Effector memory CD4-positive, alpha-beta T cell (primary cell): ENCODE measurements around the gene FOXC2.
A peak's percentile ranks its signal among the peaks of the same experiment; 100 is the strongest.

Experiments
- DNase-seq, 3 donors: peaks; one replicate each; pipeline ENCODE4 v3.0.0-alpha.2; 2020
- H3K27ac ChIP-seq: 2 replicates; pipeline ENCODE4 v1.7.0; 2013; ENCODE audit warnings: mild to moderate bottlenecking, low read length, moderate library complexity; ENCODE audit not compliant: insufficient read depth, poor library complexity, severe bottlenecking
- H3K27me3 ChIP-seq: replicated peaks from 2 replicates; pipeline ENCODE4 v1.7.0; 2013; ENCODE audit warnings: mild to moderate bottlenecking, low read length; ENCODE audit not compliant: insufficient read depth, control insufficient read depth, poor library complexity, severe bottlenecking
- H3K36me3 ChIP-seq: 2 replicates; pipeline ENCODE4 v1.7.0; 2013; ENCODE audit warnings: mild to moderate bottlenecking, low read length, moderate library complexity; ENCODE audit not compliant: control insufficient read depth, insufficient read depth
- H3K4me1 ChIP-seq: 2 replicates; pipeline ENCODE4 v1.7.0; 2013; ENCODE audit warnings: low read length, mild to moderate bottlenecking; ENCODE audit not compliant: control insufficient read depth, insufficient read depth, poor library complexity, severe bottlenecking
- H3K4me3 ChIP-seq: 2 replicates; pipeline ENCODE4 v1.7.0; 2013; ENCODE audit warnings: low read length, low read depth, mild to moderate bottlenecking; ENCODE audit not compliant: insufficient read depth, poor library complexity, severe bottlenecking
- H3K9me3 ChIP-seq: 2 replicates; pipeline ENCODE4 v1.7.0; 2013; ENCODE audit warnings: mild to moderate bottlenecking, low read length, moderate library complexity; ENCODE audit not compliant: control insufficient read depth

The FOXC2 gene

GRCh38 chr16:86598607-86599565 is 32.3 kb downstream of the FOXC2 start:
- no peaks in the 10 kb centered on the region for H3K27me3 ChIP-seq
- H3K4me3 ChIP-seq: no peak overlapping the region
- H3K27ac ChIP-seq: no peak overlapping the region
- no peaks in the 10 kb centered on the region for H3K9me3 ChIP-seq
- no peak for DNase-seq
- H3K36me3 ChIP-seq: no peaks in the 10 kb centered on the region
- no peaks in the 10 kb centered on the region for H3K4me1 ChIP-seq

DNA sequence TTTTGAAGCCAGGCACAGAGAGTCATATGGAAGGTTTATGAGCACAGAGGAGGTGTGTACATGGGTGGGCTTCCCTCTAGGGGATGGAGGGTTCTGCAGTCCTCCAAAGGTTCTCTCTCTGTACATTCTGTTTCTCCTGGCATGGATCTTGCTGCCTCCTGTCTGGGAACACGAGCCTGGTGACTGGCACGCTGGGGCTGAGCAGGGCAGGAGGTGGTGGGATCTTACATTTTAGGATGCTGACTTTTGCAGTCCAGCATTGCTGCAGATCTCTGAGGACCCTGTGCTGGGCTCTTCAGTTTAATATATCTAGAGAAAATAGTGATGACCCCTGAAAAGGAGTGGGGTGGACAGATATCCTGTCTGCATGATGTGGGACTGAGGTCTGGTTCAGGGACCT is 34.7 kb downstream of the FOXC2 start:
- no peaks in the 10 kb centered on the region for H3K9me3 ChIP-seq
- no peak for DNase-seq
- H3K27ac ChIP-seq: no peak overlapping the region
- H3K27me3 ChIP-seq: no peaks in the 10 kb centered on the region
- peaks cover 4% of the 10 kb centered on the region for H3K4me1 ChIP-seq
- no peaks in the 10 kb centered on the region for H3K36me3 ChIP-seq
- no peak overlapping the region for H3K4me3 ChIP-seq

GRCh38 chr16:86602521-86602920 is 35.9 kb downstream of the FOXC2 start:
- peaks cover 4% of the 10 kb centered on the region for H3K4me1 ChIP-seq
- DNase-seq: no peak
- H3K4me3 ChIP-seq: no peak overlapping the region
- H3K36me3 ChIP-seq: no peaks in the 10 kb centered on the region
- no peak overlapping the region for H3K27ac ChIP-seq
- H3K27me3 ChIP-seq: no peaks in the 10 kb centered on the region
- no peaks in the 10 kb centered on the region for H3K9me3 ChIP-seq

GRCh38 chr16:86604436-86605193 is 38.0 kb downstream of the FOXC2 start:
- peak overlapping the region; percentile 61 for H3K4me3 ChIP-seq
- H3K27ac ChIP-seq: peak overlapping the region; percentile 18
- DNase-seq: peak; percentile 8 to 28 (median 17)
- no peaks in the 10 kb centered on the region for H3K36me3 ChIP-seq
- H3K27me3 ChIP-seq: no peaks in the 10 kb centered on the region
- peaks cover 4% of the 10 kb centered on the region for H3K4me1 ChIP-seq
- no peaks in the 10 kb centered on the region for H3K9me3 ChIP-seq

DNA sequence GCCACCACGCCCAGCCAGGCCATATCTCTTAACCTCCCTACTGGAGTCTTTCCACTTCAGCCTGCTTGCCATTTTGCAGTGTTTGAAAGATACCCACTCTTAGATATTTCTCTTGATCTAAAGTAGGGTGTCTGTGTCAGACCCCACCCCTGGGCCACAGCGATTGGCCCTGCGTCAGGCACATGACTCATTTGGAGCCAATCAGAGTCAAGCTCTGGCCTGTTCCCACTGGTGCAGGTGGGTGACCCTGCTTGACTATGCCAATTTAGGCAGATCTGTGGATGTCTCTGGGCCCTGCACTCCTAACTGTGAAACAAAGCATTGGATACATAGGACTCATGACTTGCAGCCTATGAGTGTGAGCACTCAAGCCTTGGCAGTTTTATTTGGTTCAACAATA is 39.3 kb downstream of the FOXC2 start:
- Histone ChIP-seq H3K4me3 (no peak overlapping the region), H3K36me3 (no peaks in the 10 kb centered on the region)
- no peak for DNase-seq

DNA sequence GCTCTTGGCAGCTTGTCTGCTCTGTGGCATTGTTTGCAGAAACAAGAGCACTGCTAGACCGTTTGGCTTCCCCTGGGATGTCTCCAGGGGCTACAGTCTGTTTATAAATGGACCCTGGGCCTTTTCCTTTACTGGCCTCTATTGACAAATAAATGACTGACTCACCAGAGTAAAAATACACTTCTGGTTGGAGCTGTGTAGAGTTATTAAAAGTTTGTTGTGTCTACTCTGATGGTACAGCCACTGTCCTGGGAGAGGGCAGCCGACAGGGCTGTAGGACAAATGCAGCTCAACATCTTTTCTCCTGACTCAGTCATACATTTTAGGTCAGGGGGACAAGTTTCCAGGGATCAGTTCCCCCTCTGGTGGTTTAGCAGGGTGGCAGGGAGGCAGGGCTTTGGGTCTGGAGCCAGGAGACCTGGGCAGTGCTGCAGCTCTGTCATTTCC is 41.7 kb downstream of the FOXC2 start:
- no peaks in the 10 kb centered on the region for H3K27me3 ChIP-seq
- H3K9me3 ChIP-seq: no peaks in the 10 kb centered on the region
- no peak overlapping the region for H3K4me3 ChIP-seq
- H3K27ac ChIP-seq: no peak overlapping the region
- peaks cover 4% of the 10 kb centered on the region for H3K4me1 ChIP-seq
- no peaks in the 10 kb centered on the region for H3K36me3 ChIP-seq
- DNase-seq: no peak

More for the DNA sequence above, 39.3 kb downstream of the FOXC2 start:
- no peaks in the 10 kb centered on the region for H3K27me3 ChIP-seq
- no peaks in the 10 kb centered on the region for H3K9me3 ChIP-seq
- H3K27ac ChIP-seq: no peak overlapping the region
- peaks cover 4% of the 10 kb centered on the region for H3K4me1 ChIP-seq

DNA sequence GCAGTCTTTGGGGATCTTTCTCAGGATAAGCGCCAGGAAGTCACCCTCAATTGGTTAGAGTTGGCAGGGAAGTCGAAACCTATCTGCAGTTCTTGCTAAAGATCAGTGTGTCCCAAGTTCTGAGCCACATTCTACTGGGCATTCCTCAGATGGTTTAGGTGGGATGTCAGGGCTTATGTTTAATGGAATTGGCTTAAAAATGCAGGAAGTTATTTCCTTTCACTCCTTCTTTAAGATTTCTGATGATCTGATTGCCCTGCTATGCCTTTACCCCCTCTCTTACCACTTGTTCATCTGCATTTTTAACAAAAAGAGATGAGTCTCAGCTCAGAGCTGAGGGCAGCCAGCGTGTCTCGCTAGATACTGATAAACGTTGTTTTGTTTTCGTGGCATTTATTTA is 42.5 kb downstream of the FOXC2 start:
- no peak overlapping the region for H3K27ac ChIP-seq
- peaks cover 4% of the 10 kb centered on the region for H3K4me1 ChIP-seq
- no peaks in the 10 kb centered on the region for H3K36me3 ChIP-seq
- no peaks in the 10 kb centered on the region for H3K27me3 ChIP-seq
- H3K9me3 ChIP-seq: no peaks in the 10 kb centered on the region
- no peak overlapping the region for H3K4me3 ChIP-seq
- DNase-seq: no peak

GRCh38 chr16:86609661-86610060 is 43.0 kb downstream of the FOXC2 start:
- Histone ChIP-seq H3K9me3 (no peaks in the 10 kb centered on the region), H3K4me1 (peaks cover 4% of the 10 kb centered on the region), H3K27me3 (no peaks in the 10 kb centered on the region), H3K4me3 (no peak overlapping the region), H3K27ac (no peak overlapping the region), H3K36me3 (no peaks in the 10 kb centered on the region)
- DNase-seq: no peak

DNA sequence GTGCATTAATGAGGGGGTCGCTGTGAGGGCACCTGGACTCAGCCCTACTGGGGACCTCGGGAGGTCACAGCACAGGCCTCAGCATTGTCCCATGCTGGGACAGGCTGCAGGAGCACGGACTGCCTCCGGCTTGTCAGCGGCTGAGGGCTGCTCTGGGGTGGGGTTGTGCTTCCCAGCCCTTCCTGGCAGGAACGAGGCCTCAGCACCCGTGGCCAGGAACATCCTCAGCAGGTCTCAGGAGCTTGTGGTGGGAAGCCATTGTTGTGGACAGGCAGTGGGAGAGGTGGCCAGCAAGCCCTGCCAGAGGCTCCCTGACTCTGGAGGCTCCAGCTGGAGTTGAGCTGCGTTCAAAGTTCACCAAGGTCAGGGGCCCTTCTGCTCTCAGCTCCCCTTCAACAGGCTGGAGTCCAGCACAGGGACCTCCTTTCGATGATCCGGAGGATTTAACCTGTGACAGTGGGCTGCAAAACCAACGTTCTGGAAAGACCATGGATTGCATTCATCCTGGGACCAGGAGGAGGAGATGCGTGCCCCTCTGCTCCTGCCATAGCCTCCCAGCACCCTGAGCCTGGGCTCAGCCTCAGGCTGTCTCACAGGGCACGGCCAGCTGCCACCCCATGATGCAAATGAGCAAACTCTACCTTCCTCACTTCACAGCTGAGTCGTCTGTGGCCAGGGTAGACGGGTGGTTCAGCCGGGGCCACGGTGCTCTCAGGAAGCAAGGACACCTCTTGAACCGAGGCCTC is 44.3 kb downstream of the FOXC2 start:
- DNase-seq: no peak
- Histone ChIP-seq H3K4me1 (no peaks in the 10 kb centered on the region), H3K27ac (no peak overlapping the region), H3K27me3 (no peaks in the 10 kb centered on the region), H3K36me3 (no peaks in the 10 kb centered on the region), H3K9me3 (no peaks in the 10 kb centered on the region), H3K4me3 (no peak overlapping the region)
